ENCODE data around the gene POLR3K. TPM values are rescaled to one million over a fixed set of nuclear protein-coding genes. Genes with fewer than 3 reads are reported as not detected.
"Not testable (repeated sequence)": the region's sequence is repeated elsewhere in the genome, so short reads cannot be mapped to it uniquely, and the experiment has no call there.

POLR3K gene
- total RNA-seq, 1 experiment from 2014 or later: 22.7 TPM

DNA sequence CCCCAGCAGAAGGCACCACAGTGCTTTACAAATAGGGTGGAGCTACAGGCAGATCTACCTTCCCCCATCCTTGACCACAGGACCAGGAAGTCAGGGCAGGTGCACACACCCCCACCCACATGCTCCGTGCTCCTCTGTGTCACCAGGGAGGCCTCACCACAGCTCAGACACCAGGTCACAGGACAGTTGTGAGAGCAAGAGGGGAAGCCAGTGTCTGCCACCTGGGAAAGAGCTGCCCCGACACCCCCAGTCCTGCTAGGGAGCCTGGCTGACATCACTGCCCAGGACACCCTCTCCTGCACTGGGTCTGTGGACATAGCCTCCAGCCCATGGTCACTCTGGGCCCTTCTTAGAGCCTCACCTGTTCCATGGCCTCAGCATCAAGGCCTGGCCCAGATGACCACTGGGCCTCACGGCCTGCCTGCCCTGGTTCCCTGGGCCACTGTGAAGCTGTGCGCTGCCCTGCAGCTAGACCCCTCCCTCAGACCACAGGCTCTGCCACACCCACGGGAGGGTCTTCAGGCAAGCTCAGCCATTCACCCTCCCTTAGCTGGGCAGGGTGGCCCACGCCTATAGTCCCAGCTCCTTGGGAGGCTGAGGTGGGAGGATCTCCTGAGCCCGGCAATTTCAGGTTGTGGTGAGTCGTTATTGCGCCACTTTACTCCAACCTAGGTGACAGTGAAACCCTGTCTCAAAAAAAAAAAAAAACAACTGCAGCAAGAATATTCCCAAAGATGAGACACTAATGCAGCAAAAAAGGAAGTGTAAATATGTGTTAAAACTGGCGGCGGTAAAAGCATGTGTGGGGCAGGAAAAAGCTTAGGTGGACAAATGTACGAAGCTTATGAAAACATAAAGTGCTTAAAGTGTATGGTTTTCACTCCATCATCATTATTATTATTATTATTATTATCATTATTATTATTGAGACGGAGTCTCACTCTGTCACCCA, 14.2 kb downstream of the POLR3K start (continued):
- TF ChIP-seq CTCF (IDR thresholded peaks at IDR 0.05 in 2 of 3, conservative IDR thresholded peaks at IDR 0.05 in 1 of 3; ENCODE audit: borderline replicate concordance in 1 of 3, insufficient read depth in 1 of 3, low read depth in 2 of 3, low read length in 2 of 3): no peak
- TF ChIP-seq, protein P1, sequence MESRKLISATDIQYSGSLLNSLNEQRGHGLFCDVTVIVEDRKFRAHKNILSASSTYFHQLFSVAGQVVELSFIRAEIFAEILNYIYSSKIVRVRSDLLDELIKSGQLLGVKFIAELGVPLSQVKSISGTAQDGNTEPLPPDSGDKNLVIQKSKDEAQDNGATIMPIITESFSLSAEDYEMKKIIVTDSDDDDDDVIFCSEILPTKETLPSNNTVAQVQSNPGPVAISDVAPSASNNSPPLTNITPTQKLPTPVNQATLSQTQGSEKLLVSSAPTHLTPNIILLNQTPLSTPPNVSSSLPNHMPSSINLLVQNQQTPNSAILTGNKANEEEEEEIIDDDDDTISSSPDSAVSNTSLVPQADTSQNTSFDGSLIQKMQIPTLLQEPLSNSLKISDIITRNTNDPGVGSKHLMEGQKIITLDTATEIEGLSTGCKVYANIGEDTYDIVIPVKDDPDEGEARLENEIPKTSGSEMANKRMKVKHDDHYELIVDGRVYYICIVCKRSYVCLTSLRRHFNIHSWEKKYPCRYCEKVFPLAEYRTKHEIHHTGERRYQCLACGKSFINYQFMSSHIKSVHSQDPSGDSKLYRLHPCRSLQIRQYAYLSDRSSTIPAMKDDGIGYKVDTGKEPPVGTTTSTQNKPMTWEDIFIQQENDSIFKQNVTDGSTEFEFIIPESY (IDR thresholded peaks at IDR 0.05; ENCODE audit: extremely low read depth, insufficient replicate concordance, low read length): no peak

GRCh38 chr16:38206-38605, 15.2 kb downstream of the POLR3K start:
- DNase-seq (ENCODE audit: low read depth, low spot score); CTCF ChIA-PET; H3K4me3 ChIP-seq (replicated peaks in 1 of 2; ENCODE audit: low read depth in 1 of 2, low read length in 2 of 2); H3K4me1 ChIP-seq (ENCODE audit: control insufficient read depth in 1 of 2, insufficient read depth in 2 of 2, low read length in 2 of 2); intact Hi-C loops (cut with micrococcal nuclease); BruUV-seq (replicated peaks); H3K36me3 ChIP-seq (ENCODE audit: control insufficient read depth in 1 of 2, insufficient read depth in 2 of 2, low read length in 2 of 2); H3K9ac ChIP-seq (ENCODE audit: low read length); H3K9me2 ChIP-seq (ENCODE audit: insufficient read depth); H4K20me1 ChIP-seq (ENCODE audit: insufficient read depth); RAD21 ChIA-PET (ENCODE audit: low non-redundant PET in 1 of 2, low total read pairs in 2 of 2, uncharacterized antibody in 2 of 2, unreplicated experiment in 2 of 2); ATAC-seq; H3K79me2 ChIP-seq (ENCODE audit: insufficient read depth, low read length); H3K27me3 ChIP-seq (ENCODE audit: insufficient read depth, low read length); H2AFZ ChIP-seq (ENCODE audit: low read depth, low read length, poor library complexity, severe bottlenecking); H3K27ac ChIP-seq (ENCODE audit: low read depth, low read length); H3K4me2 ChIP-seq (ENCODE audit: low read length); POLR2A ChIA-PET; H3K9me3 ChIP-seq (ENCODE audit: control insufficient read depth in 1 of 2, insufficient read depth in 1 of 2, low read depth in 1 of 2, low read length in 2 of 2): not testable (repeated sequence)
